CD14-positive monocyte (primary cell): ENCODE data around the gene AURKAIP1. TPM values are rescaled to one million over a fixed set of nuclear protein-coding genes. Genes with fewer than 3 reads are reported as not detected.
A peak's percentile ranks its signal among the peaks of the same experiment; 100 is the strongest.

Experiments used
- DNase-seq, 3 donors: peaks; one replicate each; pipeline ENCODE4 v3.0.0-alpha.2; 2011 to 2022
- H2AFZ ChIP-seq: 2 replicates; pipeline ENCODE4 v1.6.0; 2012; ENCODE audit warnings: mild to moderate bottlenecking, low read depth, low read length, inconsistent platforms; ENCODE audit not compliant: insufficient read depth, poor library complexity, severe bottlenecking
- H3K27ac ChIP-seq, 2 donors: 1 replicate in 1 of 2; 2 replicates in 1 of 2; pipeline ENCODE4 v1.5.1; 2012 to 2013; ENCODE audit warnings: low read length in 2 of 2, control low read depth in 1 of 2, inconsistent platforms in 1 of 2, low read depth in 1 of 2, mild to moderate bottlenecking in 1 of 2
- H3K27me3 ChIP-seq, 2 donors: one replicate each; pipeline versions ENCODE4 v1.6.0 to v1.6.1; 2011 to 2013; ENCODE audit warnings: low read length in 2 of 2; ENCODE audit not compliant: control insufficient read depth in 2 of 2, insufficient read depth in 2 of 2
- H3K36me3 ChIP-seq, 2 donors: replicated peaks in 1 of 2; 1 replicate in 1 of 2; 2 replicates in 1 of 2; pipeline versions ENCODE4 v1.5.1 to v1.6.1; 2012 to 2013; ENCODE audit warnings: low read length in 2 of 2, control low read depth in 1 of 2, inconsistent platforms in 1 of 2, mild to moderate bottlenecking in 1 of 2; ENCODE audit not compliant: insufficient read depth in 2 of 2, control insufficient read depth in 1 of 2
- H3K4me1 ChIP-seq, 2 donors: 1 replicate in 1 of 2; 2 replicates in 1 of 2; pipeline versions ENCODE4 v1.5.1 to v1.6.1; 2012 to 2013; ENCODE audit warnings: low read length in 2 of 2, control low read depth in 1 of 2, inconsistent platforms in 1 of 2, mild to moderate bottlenecking in 1 of 2, moderate library complexity in 1 of 2; ENCODE audit not compliant: insufficient read depth in 2 of 2, control insufficient read depth in 1 of 2
- H3K4me2 ChIP-seq: replicated peaks from 2 replicates; pipeline ENCODE3; 2012; ENCODE audit warnings: low read length, moderate library complexity, mild to moderate bottlenecking; ENCODE audit not compliant: poor library complexity, severe bottlenecking; ENCODE audit errors: extremely low read depth
- H3K4me3 ChIP-seq, 3 experiments: fragments of 200-600 bp in 1 of 3; sonication (generic) in 1 of 3; replicated peaks in 1 of 3; 1 replicate in 2 of 3; 2 replicates in 1 of 3; pipeline ENCODE4 v1.5.1; 2011 to 2013; ENCODE audit warnings: low read length in 3 of 3, mild to moderate bottlenecking in 3 of 3, control low read depth in 2 of 3, low read depth in 2 of 3, inconsistent platforms in 1 of 3, moderate library complexity in 1 of 3
- H3K79me2 ChIP-seq: 2 replicates; pipeline ENCODE4 v1.6.0; 2012; ENCODE audit warnings: mild to moderate bottlenecking, control low read depth, inconsistent platforms, low read length, moderate library complexity; ENCODE audit not compliant: insufficient read depth
- H3K9ac ChIP-seq: 2 replicates; pipeline ENCODE4 v1.6.0; 2017; ENCODE audit warnings: low read length, mild to moderate bottlenecking; ENCODE audit not compliant: insufficient read depth, poor library complexity, severe bottlenecking
- H3K9me3 ChIP-seq, 2 donors: replicated peaks in 1 of 2; 1 replicate in 1 of 2; 2 replicates in 1 of 2; pipeline versions ENCODE4 v1.5.1 to v1.6.1; 2012 to 2013; ENCODE audit warnings: low read length in 2 of 2, control low read depth in 1 of 2; ENCODE audit not compliant: control insufficient read depth in 1 of 2, insufficient read depth in 1 of 2
- H4K20me1 ChIP-seq: 2 replicates; pipeline ENCODE4 v1.6.0; 2012; ENCODE audit warnings: mild to moderate bottlenecking, low read length, control low read depth, moderate library complexity; ENCODE audit not compliant: insufficient read depth
- H3K27ac Mint-ChIP-seq, 7 donors: one replicate each; pipeline ENCODE4 v1.8.0; 2020; ENCODE audit warnings: mild to moderate bottlenecking in 7 of 7, mixed read lengths in 7 of 7, moderate library complexity in 6 of 7, inconsistent platforms in 2 of 7
- H3K27me3 Mint-ChIP-seq, 3 donors: one replicate each; pipeline ENCODE4 v1.8.0; 2021 to 2022; ENCODE audit warnings: low read depth in 3 of 3, mild to moderate bottlenecking in 3 of 3, mixed read lengths in 3 of 3, moderate library complexity in 3 of 3, inconsistent platforms in 1 of 3
- H3K36me3 Mint-ChIP-seq, 2 donors: one replicate each; pipeline ENCODE4 v1.8.0; 2020; ENCODE audit warnings: mixed read lengths in 2 of 2, inconsistent platforms in 1 of 2, mild to moderate bottlenecking in 1 of 2
- H3K4me1 Mint-ChIP-seq: one replicate; pipeline ENCODE4 v1.8.0; 2020; ENCODE audit warnings: mild to moderate bottlenecking, mixed read lengths
- H3K4me3 Mint-ChIP-seq, 2 donors: one replicate each; pipeline ENCODE4 v1.8.0; 2020; ENCODE audit warnings: mild to moderate bottlenecking in 2 of 2, mixed read lengths in 2 of 2, moderate library complexity in 1 of 2
- H3K9me3 Mint-ChIP-seq, 7 donors: one replicate each; pipeline ENCODE4 v1.8.0; 2020 to 2022; ENCODE audit warnings: mixed read lengths in 7 of 7, mild to moderate bottlenecking in 6 of 7, moderate library complexity in 6 of 7, inconsistent platforms in 2 of 7
- WGBS: methylation state at CpG from one replicate; pipeline ENCODE4 v1.1.5; 2013; ENCODE audit warnings: missing lambda C conversion rate; ENCODE audit not compliant: insufficient coverage; 5-methylcytosine and 5-hydroxymethylcytosine counted together
- intact Hi-C, 2 donors: fragments of 100-400 bp; cut with micrococcal nuclease; formaldehyde crosslinking; loops; one replicate each; pipeline versions ENCODE4 v1.15.0 to v1.15.1; 2023
- polyA plus RNA-seq, 3 donors: library from polyadenylated mRNA; depleted of rRNA in 1 of 3; unstranded in 2 of 3; stranded (reverse) in 1 of 3; fragments of 300-500 nt in 2 of 3; fragments of >200 nt in 1 of 3; fragmentation: Illumina TruSeq in 2 of 3; gene quantifications; 1 replicate in 2 of 3; 2 replicates in 1 of 3; pipeline ENCODE4 v1.2.3, GENCODE V29; 2012 to 2021
- TF ChIP-seq, protein P1 (sequence below): fragments of 200-600 bp; IDR thresholded peaks from one replicate; pipeline ENCODE4 v1.8.0; 2022; ENCODE audit warnings: antibody characterized with exemption, mild to moderate bottlenecking

The AURKAIP1 gene
- polyA plus RNA-seq, 3 donors, result 59.1 to 160 (median 134) TPM

DNA sequence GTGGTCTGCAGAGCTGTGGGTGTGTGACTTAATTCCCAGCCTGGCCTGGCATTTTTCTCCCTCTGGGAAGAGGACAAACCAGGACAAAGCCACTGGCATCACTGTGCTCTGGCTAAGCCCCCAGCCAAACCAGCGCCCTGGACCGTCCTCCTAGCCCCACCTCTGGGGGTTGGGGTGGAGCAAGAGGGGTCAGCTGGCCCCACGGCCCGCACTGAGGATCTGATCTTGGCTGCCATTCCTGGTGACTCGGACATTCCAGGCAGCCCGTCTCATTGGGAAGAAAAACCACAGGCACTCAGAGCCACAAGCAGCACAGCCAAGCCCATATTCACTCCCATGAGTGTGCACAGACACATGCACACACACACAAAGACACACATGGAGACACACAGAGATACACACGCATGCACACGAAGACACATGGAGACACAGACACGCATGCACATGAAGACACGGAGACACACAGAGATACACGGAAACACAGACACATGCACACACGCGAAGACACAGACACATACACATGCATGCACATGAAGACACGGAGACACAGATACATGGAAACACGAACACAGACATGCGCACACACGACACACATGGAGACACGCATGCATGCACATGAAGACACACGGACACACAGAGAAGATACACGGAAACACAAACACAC lies 14.4 kb downstream of the AURKAIP1 start:
- Histone ChIP-seq H3K36me3 (no peaks in the 10 kb centered on the region), H2AFZ (no peak overlapping the region), H3K9me3 (no peaks in the 10 kb centered on the region), H4K20me1 (no peaks in the 10 kb centered on the region), H3K9ac (no peak overlapping the region), H3K27ac (no peak overlapping the region), H3K4me1 (no peaks in the 10 kb centered on the region), H3K4me2 (no peak overlapping the region), H3K79me2 (no peaks in the 10 kb centered on the region), H3K4me3 (no peak overlapping the region), H3K27me3 (peaks cover 0 to 58% of the 10 kb centered on the region in 2 donors)
- Mint-ChIP-seq H3K9me3 (peaks cover 0 to 5% (median 2%) of the 10 kb centered on the region in 7 donors), H3K4me1 (peaks cover 5% of the 10 kb centered on the region), H3K27me3 (peaks cover 55 to 84% (median 65%) of the 10 kb centered on the region in 3 donors), H3K27ac (no peak overlapping the region), H3K36me3 (no peaks in the 10 kb centered on the region), H3K4me3 (peak overlapping the region in 1 of 2 donors; percentile 54)
- TF ChIP-seq, protein P1, sequence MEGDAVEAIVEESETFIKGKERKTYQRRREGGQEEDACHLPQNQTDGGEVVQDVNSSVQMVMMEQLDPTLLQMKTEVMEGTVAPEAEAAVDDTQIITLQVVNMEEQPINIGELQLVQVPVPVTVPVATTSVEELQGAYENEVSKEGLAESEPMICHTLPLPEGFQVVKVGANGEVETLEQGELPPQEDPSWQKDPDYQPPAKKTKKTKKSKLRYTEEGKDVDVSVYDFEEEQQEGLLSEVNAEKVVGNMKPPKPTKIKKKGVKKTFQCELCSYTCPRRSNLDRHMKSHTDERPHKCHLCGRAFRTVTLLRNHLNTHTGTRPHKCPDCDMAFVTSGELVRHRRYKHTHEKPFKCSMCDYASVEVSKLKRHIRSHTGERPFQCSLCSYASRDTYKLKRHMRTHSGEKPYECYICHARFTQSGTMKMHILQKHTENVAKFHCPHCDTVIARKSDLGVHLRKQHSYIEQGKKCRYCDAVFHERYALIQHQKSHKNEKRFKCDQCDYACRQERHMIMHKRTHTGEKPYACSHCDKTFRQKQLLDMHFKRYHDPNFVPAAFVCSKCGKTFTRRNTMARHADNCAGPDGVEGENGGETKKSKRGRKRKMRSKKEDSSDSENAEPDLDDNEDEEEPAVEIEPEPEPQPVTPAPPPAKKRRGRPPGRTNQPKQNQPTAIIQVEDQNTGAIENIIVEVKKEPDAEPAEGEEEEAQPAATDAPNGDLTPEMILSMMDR, result no peak
- intact Hi-C loops, result no loop called here
- no peak for DNase-seq
- WGBS, result 81% methylated on average over 19 of the region's 20 CpGs

DNA sequence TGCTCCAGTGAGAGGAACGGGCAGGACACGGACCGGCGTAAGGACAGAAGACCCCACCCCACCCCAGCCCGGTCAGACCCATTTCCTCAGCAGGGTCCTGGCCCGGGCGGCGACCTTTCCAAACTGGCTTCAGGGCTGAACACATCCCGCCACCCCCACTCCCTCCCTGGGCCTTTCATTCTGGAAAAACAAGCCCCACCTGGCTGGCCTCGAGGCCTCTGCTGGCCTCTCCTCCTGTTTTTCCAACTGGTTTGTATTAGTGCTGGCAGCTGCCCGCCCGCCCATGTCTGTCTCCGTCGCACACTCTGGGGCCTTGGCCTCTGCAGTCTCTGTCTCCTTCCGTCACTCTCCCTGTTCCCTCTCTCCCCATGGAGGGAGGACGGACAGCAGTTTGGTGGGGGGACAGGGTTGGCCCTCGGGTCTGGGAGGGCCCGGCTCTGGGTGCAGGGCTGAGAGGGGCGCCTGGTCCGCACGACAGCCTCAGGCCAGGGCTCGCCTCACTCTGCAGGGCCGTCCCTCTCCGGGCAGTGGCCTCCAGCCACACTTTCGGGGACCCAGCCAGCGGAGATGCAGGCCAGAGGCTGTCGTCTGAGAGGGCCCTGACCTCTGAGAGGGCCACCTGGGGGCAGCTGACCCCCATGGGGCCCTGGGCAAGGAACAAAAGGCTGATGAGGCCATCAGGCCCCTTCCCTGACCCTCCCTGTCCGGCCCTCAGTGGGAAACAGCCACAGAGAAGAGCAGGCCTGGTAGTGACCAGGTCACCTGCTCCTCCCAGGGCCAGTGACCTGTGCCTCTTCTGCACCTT lies 15.1 kb downstream of the AURKAIP1 start:
- no peaks in the 10 kb centered on the region for H3K4me1 ChIP-seq
- no peak overlapping the region for H2AFZ ChIP-seq
- H4K20me1 ChIP-seq, result no peaks in the 10 kb centered on the region
- no peak for DNase-seq
- TF ChIP-seq, protein P1, result no peak
- 79% methylated on average over 20 of the region's 28 CpGs for WGBS
- no peaks in the 10 kb centered on the region for H3K36me3 ChIP-seq
- peaks cover 0 to 58% of the 10 kb centered on the region in 2 donors for H3K27me3 ChIP-seq
- Mint-ChIP-seq H3K4me3 (peak overlapping the region in 1 of 2 donors; percentile 62), H3K27me3 (peaks cover 55 to 90% (median 65%) of the 10 kb centered on the region in 3 donors), H3K27ac (no peak overlapping the region), H3K36me3 (no peaks in the 10 kb centered on the region), H3K4me1 (peaks cover 5% of the 10 kb centered on the region), H3K9me3 (peaks cover 0 to 5% (median 2%) of the 10 kb centered on the region in 7 donors)
- H3K79me2 ChIP-seq, result no peaks in the 10 kb centered on the region
- H3K4me2 ChIP-seq, result no peak overlapping the region
- H3K9ac ChIP-seq, result no peak overlapping the region
- no peak overlapping the region for H3K4me3 ChIP-seq
- no peak overlapping the region for H3K27ac ChIP-seq
- no peaks in the 10 kb centered on the region for H3K9me3 ChIP-seq
- intact Hi-C loops, result no loop called here
